GM10266 (cell line): ENCODE results near the gene FGGY.

Source experiments
- DNase-seq: peaks from one replicate; pipeline ENCODE4 v3.0.0; 2012; ENCODE audit errors: extremely low spot score
- CTCF ChIP-seq: IDR thresholded peaks from 2 replicates; pipeline ENCODE4 v1.5.1; 2012; ENCODE audit warnings: mild to moderate bottlenecking, low read depth; ENCODE audit not compliant: control insufficient read depth, insufficient read depth; ENCODE audit errors: missing control alignments

Gene FGGY

GRCh38 chr1:59390307-59390706 lies 93.4 kb downstream of the FGGY start:
- no peak for TF ChIP-seq CTCF
- DNase-seq = no peak

- peak; percentile 13 for DNase-seq
- no peak for TF ChIP-seq CTCF
Observed at GRCh38 chr1:59391212-59392179, 94.6 kb downstream of the FGGY start.

GRCh38 chr1:59393211-59394180 lies 96.6 kb downstream of the FGGY start:
- no peak for TF ChIP-seq CTCF
- no peak for DNase-seq

- no peak for TF ChIP-seq CTCF
- no peak for DNase-seq
Observed at GRCh38 chr1:59394706-59395425, 98.0 kb downstream of the FGGY start.

- DNase-seq = no peak
Observed at GRCh38 chr1:59396387-59396786, 99.5 kb downstream of the FGGY start.

More at GRCh38 chr1:59396387-59396786, 99.5 kb downstream of the FGGY start:
- TF ChIP-seq CTCF = no peak
